DMS153 (cell line): ENCODE measurements around the gene TBCC.

ENCODE experiments used
- DNase-seq: peaks from one replicate; lab custom pipeline; 2025; lab: John Stamatoyannopoulos, UW

Gene TBCC

GRCh38 chr6:42771741-42772100 is 25.8 kb upstream of the TBCC start:
- no peak for DNase-seq

- DNase-seq, result no peak
Observed at GRCh38 chr6:42769836-42770235, 23.9 kb upstream of the TBCC start.

GRCh38 chr6:42769051-42769450 is 23.1 kb upstream of the TBCC start:
- DNase-seq, result no peak

- no peak for DNase-seq
Observed at GRCh38 chr6:42766163-42766670, 20.3 kb upstream of the TBCC start.

- DNase-seq, result no peak
Observed at GRCh38 chr6:42764911-42765648, 19.2 kb upstream of the TBCC start.

GRCh38 chr6:42762950-42763349 is 17.0 kb upstream of the TBCC start:
- no peak for DNase-seq

- no peak for DNase-seq
Observed at GRCh38 chr6:42762426-42762859, 16.5 kb upstream of the TBCC start.

GRCh38 chr6:42761287-42762067 is 15.6 kb upstream of the TBCC start:
- DNase-seq, result no peak

GRCh38 chr6:42758756-42759430 is 13.0 kb upstream of the TBCC start:
- DNase-seq, result no peak

GRCh38 chr6:42756722-42757121 is 10.8 kb upstream of the TBCC start:
- DNase-seq, result no peak

GRCh38 chr6:42754759-42755158 is 8.9 kb upstream of the TBCC start:
- DNase-seq, result no peak

- DNase-seq, result no peak
Observed at GRCh38 chr6:42751055-42751454, 5.2 kb upstream of the TBCC start.

- no peak for DNase-seq
Observed at GRCh38 chr6:42748203-42748898, 2.4 kb upstream of the TBCC start.

- peak; percentile 77 for DNase-seq
Observed at GRCh38 chr6:42746463-42747391, 824 bp upstream of the TBCC start.

GRCh38 chr6:42745083-42745639 is 742 bp downstream of the TBCC start:
- peak; percentile 3 for DNase-seq

- no peak for DNase-seq
Observed at GRCh38 chr6:42744351-42744893, 1.5 kb downstream of the TBCC start.

- DNase-seq, result peak; percentile 86
Observed at GRCh38 chr6:42742116-42742894, 3.6 kb downstream of the TBCC start.

- no peak for DNase-seq
Observed at GRCh38 chr6:42740725-42741124, 5.2 kb downstream of the TBCC start.

- no peak for DNase-seq
Observed at GRCh38 chr6:42735976-42736375, 9.9 kb downstream of the TBCC start.
